Muscle of arm (tissue), 12 donors: Measurements from ENCODE around the gene LZTR1. TPM values are rescaled to one million over a fixed set of nuclear protein-coding genes. Genes with fewer than 3 reads are reported as not detected.
"Not testable (repeated sequence)": the region's sequence is repeated elsewhere in the genome, so short reads cannot be mapped to it uniquely, and the experiment has no call there.

Experiments used
- DNase-seq: peaks from one replicate; pipeline ENCODE4 v3.0.0-alpha.2; 2013
- polyA plus RNA-seq, 12 donors: library from polyadenylated mRNA; unstranded; fragments of 120-200 nt; gene quantifications; one replicate each; pipeline ENCODE4 v1.2.1, GENCODE V29; 2013; ENCODE audit not compliant: insufficient read length in 12 of 12

LZTR1 gene
- polyA plus RNA-seq, 12 donors: 30.9 to 59.6 (median 34.9) TPM; not detected in 1

DNA sequence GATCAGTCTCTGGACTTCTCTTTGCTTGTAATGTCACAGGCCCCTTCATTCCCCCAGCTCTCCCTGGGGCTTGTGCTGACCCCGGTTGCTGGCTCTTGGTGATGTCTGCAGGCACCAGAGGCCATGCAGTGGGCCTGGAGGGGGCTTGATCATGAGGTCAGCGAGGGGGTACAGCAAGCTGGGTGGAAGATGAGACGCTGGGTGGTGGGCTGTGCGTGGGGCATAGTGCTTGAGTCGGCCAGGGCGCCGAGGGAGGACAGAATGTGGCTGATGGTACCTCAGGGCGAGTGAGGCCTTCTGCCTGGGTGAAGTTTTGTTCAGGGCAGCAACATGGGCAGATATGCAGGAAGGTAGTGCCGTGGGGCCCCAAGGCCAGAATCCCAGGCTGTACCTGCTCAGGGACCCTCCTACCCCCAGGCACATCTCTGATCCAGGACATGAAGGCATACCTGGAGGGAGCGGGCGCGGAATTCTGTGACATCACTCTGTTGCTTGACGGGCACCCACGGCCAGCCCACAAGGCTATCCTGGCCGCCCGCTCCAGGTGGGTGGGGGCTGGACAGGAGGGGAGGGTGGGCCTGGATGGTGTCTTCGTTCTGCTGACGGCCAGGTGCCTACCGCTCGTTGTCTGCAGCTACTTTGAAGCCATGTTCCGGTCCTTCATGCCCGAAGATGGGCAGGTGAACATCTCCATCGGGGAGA lies 13.4 kb downstream of the LZTR1 start:
- no peak for DNase-seq

DNA sequence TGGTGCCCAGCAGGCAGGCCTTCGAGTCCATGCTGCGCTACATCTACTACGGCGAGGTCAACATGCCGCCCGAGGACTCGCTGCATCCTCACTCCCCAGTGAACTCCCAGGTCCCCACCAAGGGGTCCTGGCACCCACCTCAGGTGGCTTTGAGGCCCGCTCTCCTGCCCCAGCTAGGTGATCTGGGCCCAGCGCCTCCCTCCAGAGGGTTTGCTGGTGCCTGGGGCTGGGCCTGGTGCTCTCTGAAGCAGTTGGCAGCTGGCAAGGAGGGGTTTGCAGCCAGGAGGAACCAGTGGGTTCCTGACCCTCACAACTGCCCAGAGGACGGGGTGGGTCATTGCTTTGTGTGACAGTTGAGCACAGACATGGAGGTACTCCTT lies 13.9 kb downstream of the LZTR1 start:
- no peak for DNase-seq

DNA sequence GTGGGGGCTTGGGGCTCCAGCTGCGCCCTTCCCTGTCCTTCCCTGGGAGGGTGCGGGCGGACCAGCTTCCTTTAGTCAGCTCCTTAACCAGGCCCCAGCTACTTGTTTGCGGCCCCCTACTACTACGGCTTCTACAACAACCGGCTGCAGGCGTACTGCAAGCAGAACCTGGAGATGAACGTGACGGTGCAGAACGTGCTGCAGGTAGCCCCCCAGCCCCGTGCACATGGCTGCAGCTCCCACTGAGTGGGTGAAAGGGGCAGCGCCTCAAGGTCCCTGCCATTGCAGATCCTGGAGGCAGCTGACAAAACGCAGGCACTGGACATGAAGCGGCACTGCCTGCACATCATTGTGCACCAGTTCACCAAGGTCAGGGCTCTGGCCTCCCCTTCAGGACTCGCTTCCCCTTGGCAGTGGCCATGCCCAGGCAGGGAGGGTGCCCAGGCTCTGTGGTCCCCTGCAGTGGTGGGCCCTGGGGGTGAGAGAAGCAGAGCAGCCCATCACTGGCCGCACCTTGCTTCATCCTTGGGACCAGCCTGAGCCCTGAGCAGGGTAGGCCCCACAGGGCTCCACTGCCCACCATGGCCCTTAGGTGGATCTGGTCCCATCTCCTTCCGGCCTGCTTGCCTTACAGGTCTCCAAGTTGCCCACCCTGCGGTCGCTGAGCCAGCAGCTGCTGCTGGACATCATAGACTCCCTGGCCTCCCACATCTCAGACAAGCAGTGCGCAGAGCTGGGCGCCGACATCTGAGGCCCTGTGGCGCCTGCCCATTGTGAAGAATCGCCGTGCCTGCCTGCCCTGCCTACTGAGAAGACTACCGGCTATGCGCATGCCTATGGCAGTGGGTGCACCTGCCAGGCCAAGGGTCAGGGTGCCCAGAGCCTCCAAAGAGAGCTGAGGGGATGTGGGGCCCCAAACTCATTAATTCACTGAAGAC lies 14.8 kb downstream of the LZTR1 start:
- DNase-seq: no peak

DNA sequence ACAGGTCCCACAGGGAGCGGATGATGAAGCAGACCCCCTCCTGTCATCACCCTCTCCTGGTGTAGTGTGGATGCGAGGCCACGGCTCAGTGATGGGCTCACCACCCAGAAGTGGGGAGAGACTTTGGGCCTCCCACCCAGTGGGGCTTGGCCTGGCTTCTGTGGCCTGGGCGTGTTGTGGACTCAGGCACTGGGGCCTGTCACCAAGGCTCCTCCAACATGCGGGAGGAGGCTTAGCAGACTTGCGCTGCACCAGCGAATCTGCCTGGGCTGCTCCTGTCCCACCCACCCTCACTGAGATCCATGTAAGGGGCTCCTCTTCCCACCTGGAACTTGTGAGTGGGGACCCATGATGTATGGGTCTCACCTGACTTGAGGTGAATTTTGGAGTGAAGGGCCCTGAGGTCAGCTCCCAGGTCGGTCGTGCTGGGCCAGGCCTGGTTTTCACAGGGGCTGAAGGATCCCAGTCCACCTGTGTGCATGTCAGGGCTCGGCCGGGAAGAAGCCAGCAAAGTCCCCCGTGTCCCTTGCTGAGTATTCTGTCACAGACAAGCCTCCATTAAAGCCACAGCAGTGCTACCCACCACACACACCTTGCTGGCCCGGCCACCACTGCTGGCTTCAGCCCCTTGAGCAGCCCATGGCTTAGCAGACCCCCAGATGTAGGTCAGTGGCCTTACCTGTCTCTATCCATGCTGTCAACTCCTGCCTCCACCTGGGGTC lies 15.6 kb downstream of the LZTR1 start:
- no peak for DNase-seq

DNA sequence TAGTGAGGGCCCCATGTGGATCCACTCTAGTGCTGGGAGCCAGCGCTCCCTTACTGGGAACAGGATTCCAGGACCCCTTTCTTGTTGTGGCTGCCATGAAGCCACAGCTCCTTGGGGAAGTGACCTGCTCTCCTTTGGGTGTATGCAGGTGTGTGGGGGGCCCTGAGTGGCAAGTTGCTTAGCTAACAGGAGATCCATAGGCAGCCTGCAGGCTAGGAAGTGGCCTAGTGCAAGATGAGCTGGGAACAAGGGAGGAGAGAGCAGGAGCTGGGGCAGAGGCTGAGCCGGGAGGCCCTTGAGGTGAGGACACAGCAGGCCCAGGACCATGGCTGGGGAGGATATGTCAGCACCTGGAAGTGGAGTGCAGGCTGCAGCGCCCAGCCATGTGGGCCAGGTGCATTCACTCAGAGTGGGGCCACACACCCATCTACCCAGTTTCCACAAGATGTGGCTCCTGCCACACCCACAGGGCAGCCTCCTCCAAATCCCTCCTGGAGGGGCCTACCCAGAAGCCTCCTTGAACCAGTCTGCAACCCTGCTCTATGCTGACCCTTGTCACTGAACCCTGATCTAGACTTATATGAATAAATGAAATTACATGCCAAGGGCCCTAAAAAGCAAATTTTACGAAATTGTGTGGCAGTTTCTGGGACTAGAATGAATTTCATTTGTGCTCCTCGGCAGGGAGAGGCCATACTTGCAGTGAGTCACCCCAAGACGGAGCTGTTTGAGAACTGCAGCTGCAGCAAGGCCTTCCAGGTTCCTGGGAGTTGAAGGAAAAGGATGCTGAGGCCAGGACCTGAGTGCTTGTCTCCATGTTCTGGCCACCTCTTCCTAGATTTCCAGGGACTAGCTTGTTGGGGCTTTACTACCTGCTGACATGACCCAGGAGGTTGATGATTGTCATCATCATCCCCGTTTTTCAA lies 16.6 kb downstream of the LZTR1 start:
- no peak for DNase-seq

DNA sequence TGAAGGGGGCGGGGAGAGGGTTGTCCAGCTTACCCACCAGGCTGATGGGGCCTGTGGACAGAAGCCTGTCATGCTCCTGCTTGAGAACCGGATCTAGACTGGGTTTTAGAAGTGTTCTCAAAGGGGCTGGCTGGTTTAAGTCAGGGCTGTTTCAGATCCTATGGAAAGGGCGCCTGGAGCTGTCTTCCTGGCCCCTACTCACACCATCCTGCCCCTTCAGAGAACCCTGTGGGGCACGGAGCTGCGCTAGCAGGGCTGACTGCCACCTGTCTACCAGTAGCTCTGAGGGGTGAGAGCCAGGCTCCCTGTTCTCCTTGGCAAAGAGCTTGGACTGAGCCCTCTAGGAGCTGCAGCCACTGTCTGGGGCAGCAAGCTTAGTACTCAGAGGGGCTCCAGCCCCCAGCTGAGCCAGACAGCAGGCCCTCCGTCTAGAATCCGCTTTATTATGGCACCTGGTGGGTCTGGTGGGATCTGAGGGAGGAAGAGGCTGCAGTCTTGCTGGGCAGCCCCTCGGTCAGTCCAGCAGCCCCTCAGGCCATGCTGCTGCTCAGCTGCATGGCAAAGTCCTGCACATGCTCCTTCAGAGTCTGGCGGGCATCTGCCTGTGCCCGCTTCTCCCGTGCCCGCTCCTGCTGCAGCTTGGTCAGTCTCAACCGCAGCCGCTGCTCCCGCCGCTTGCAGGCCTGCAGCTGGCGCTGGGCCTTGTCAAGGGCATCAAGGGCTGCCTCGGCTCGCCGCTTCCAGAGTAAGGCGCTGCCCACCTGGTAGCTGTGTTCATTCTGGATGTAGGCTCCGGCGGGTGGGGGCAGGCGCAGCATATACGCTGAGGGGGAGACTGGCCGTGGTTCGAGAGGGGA lies 17.5 kb downstream of the LZTR1 start:
- DNase-seq: no peak

DNA sequence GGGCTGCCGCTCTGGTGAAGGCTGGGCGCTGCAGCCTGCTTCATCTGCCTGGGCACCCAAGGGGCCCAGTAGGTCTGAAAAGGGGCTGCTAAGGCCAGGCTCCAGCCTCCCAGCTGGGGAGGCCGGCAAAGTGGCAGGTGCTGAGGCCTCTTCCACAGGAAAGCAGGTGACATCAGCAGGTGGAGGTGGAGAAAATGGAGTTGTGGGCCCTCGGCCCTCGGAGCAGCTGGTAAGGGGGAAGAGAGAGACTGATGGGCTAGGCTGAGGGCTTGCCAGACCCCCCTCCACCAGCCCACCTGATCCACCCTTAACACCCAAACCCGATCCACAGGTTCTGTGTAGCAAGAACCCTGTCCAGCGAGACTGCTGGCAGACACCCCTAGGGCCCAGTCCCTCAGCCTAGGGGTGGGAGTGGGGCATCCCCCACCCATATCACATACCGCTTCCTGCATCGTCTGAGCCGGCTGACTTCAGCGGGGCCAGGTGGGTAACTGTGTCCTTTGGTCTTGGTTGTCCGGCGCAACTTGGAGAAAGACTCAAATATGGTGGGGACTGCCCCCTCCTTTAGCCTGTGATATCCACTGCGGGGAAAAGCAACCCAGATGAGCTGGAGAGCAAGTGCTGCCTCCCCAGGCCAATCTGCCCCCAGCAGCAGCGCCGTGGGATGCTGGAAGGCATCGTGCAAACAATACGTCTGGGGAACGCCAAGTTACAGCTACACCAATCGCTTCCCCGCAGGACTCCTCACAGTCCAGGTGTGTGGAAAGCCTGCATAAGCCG lies 18.3 kb downstream of the LZTR1 start:
- DNase-seq: no peak

DNA sequence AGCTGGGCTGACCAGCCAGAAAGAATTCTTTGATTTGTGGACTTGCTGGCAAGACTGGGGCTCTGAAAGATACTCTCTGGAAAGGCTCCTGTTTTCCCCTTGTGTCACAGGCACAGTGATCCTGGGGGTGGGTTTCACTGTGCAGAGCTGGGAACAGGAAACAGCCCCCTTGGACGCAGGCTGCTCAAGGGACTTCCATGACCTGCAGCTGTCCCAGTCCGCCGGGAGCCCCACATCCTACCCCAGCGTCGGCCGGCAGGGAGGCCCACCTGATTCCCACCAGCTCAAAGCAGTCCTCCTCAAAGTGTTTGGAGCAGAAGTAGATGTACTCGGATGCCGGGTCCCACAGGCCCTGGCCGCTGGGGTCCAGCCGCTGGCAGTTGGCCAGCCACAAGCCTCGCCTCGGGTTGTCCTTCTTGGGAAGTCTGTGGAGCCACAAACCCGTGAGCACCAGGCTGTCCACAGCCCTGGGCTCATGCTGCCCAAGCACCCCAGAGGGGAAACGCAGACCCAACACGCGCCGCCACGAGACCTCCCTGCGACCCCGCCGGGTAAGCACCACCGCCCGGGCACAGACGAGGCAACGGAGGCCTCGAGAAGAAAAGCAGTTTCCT lies 19.0 kb downstream of the LZTR1 start:
- no peak for DNase-seq

DNA sequence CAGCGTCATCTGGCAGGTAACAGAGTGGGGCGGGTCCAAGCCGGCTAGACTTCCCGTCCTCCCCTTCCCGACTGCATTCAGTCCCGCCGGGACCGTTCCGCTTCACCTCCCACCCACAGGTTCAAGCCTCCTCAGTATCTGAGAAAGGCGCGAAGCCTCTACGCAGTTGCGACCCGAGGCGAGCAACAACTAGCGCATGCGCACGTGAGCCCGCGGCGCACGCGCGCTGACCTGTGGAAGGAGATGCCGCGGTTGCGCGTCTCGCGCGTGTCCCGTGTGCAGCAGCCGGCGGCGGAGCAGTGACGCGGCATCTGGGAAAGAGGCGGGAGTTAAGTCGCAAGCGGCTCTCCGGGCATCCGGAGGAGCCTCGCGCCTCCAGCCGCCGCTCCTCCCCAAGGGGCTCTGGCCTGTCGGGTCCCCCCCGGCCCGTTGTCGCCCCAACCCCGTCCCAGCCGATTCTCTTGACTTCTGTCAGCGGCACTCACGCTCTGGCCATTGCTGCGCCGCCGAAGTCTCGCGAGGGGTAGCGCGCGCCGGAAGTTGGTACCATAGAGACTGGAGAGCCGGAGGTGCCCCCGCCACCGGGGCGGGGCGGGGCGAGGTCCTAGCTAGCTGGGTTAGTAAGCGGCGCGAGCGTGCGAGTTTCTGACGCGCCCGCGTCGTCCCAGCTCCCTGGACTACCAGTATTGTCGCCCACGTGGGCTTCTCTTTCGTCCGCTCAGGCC lies 19.7 kb downstream of the LZTR1 start, which contains the start of gene THAP7:
Gene THAP7, minus strand, starts transcription at position 518 of the 725 bp plus-strand sequence. Its CDS starts 207 bp downstream, at position 311.
- peak; percentile 97 for DNase-seq

DNA sequence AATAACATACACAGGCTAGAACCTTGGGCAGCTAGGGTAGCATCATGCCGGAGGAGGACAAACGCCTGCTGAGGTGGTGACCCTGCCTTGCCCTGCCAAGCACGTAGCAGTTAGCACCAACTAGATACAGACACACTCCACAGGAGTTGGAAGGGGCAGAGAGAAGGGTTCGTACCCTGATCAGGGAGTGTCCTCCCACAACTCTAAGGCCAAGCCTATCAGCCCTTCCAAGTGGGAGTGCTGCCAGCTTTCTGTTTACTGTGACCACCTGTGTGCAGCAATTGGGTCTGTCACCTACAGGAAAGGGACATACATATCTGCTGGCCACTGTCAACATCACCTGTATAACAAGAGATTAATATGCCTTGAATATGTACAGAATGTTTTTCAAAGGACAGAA lies 21.7 kb downstream of the LZTR1 start:
- no peak for DNase-seq

DNA sequence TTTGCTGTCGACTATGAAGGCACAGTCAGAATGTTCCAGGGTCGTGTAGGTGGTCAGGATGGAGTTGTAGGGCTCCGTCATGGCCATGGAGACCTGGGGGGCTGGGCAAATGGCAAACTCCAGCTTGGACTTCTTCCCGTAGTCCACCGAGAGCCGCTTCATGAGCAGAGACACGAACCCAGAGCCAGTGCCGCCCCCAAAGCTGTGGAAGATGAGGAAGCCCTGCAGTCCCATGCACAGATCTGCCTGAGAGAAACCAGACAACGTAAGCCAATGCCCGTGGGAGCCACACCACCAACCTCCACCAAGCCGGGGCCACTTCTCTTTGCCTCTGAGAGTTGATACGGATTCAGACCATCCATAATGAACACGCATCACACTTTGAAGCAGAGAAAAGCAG lies 27.1 kb downstream of the LZTR1 start:
- DNase-seq: not testable (repeated sequence)

DNA sequence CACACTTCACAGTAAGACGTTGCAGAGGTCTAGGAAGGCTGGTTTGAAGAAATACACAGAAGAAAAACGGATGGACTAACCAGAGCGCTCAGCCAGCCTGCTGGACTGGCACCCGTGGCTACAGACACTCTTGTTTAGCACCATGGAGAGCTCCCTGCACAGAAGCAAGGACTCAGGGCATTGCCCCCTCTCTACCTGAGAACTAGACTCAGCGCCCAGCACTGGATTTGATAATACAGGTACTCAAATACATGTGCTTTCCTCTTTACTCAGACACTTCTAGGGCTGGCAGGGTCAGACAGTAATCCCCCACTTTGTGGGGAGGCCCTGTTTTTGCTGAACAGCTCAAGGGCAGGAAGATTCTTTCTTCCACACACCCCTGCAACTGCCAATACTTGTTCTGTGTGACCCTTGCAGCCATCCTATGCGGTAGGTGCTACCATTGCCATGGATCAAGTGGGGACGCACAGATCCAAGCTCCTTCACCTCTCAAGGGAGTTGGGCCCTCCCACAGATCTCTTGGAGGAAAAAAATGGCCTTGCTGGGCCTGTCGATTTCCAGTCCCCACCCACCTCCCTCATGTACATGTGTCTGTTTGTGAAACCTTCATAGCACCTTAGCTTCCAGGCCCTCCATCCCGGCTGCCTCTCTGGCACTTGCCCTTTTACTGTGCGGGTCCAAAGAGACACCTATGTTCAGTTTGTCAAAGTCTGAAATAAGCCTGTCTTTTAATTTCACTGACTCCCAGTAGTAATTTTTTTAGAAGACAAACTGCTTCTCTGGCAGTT lies 27.7 kb downstream of the LZTR1 start:
- DNase-seq: no peak

DNA sequence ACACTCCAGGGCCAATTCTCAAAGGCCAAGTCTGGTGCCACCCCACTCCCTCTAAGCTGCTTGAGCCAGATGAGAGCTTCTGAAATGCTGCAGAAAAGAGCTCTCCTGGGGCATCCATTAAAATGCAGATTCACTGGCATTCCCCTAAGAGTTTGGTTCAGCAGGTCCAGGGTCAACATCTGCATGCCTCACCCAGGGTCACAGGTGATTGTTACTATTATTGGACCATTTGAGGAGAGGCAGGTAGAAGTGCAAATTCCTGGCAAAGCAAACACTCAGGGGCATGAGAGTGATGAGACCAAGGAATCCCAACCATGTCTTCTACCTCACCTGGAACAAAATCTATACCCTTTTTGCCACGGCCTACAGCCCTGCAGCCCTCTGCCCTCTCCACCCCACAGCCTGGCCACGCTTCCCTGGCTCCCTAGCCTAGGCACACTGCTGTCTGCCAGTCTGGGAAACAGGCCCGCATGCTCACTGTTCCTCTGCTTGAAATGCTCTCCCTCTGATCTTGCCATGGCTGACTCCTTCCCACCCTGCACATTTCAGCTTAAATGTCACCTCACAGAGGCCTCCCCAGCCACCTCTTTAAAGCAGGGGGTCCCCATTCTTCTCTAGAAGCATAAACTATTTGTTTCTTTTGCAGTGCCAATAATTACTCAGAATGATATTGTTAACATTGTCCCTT lies 28.5 kb downstream of the LZTR1 start:
- DNase-seq: no peak

DNA sequence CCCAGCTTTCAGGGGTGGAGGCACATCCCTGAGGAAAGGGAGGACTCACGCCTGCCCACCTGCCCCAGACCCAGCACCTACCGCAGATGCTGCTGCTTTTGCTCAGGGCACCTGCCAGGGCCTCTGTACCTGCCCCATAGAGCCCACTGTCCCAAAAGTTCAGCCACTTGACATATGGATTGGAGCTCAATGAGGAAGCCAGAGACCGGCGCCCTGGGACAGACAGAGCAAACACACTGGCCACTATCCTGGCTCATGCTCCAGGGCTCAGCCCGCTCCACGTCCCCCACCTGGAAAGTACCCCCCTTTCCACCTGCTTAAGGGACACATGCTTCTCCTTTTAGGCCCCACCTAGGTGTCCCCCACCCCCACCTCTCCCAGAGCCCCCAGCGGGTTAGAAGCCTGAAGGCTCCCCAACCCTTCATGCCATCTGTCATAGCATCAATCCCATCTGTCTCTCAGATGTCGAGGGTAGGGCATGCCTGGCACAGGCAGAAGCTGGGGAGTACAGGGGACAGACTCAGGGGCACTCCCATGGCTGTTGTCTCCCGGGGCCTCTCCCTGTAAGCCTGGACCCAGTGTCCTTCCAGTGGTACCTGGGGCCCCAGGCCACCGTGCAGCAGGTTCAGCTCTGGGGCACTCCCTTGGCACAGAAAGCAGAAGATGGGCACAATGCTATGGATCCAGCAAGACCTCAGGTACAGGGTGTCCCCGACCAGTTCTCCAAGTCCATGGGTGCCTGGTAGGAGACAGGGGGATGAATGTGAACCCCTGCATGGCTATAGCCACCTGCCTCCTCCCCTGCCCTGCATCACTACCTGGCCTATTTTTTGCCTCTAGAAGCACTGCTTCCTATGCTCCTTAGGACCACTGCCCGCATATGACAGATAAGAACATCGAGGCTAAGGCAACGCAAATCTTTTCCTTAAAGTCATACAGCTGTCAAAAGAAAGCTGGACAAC lies 30.6 kb downstream of the LZTR1 start:
- no peak for DNase-seq

DNA sequence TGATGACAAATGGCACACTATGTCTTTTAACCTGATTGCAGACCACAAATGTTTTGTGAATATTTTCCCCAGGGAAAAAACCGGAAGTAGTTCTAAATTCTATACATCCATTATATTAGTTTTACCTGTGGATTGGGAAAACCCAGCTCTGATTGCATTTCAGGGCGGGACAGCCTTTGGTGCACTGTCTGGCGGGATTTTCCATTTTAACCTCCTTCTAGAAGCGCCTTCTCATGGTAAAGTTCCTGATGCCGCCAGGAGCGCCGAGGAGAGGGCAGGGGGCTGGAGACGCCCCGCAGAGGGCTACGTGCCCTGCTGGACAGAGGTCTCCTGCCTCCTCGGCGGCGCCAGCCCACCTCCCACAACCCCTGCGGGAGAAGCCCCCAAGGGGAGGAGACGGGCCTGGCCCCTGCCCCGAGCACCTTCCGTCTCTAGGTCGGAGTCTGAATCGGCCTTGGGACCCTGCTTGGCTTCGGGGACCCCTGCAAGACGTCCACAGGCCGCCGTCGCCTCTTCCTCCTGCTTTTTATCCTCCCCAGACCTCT lies 31.6 kb downstream of the LZTR1 start:
- no peak for DNase-seq
